ENCODE data around the gene CPOX. TPM values are rescaled to one million over a fixed set of nuclear protein-coding genes. Genes with fewer than 3 reads are reported as not detected.

Gene CPOX
- total RNA-seq, 1 experiment from 2014 or later, result 24.7 TPM

GRCh38 chr3:98551236-98551635, 42.2 kb downstream of the CPOX start:
- no peak overlapping the region for H2BK20ac ChIP-seq (ENCODE audit: low read depth, low read length, poor library complexity, severe bottlenecking)
- H3K9ac ChIP-seq (ENCODE audit: extremely low read depth, insufficient read length, low read length), result no peak overlapping the region
- H3K79me1 ChIP-seq (ENCODE audit: insufficient read depth, low read depth, low read length, poor library complexity, severe bottlenecking), result no peaks in the 10 kb centered on the region
- no peak for TF ChIP-seq CTCF (conservative IDR thresholded peaks at IDR 0.05)
- no peak overlapping the region for H4K5ac ChIP-seq (ENCODE audit: insufficient read length, low read depth, low read length)
- no peak overlapping the region for H3K27ac Mint-ChIP-seq
- H4K91ac ChIP-seq (ENCODE audit: insufficient read length, low read depth, low read length), result no peak overlapping the region
- no peaks in the 10 kb centered on the region for H3K4me1 ChIP-seq (ENCODE audit: insufficient read depth, low read length)
- H2BK12ac ChIP-seq (ENCODE audit: insufficient read length, low read depth, low read length), result no peak overlapping the region
- no peak overlapping the region for H3T11ph ChIP-seq (ENCODE audit: low read length)
- H3K4me2 ChIP-seq (ENCODE audit: insufficient read depth, insufficient read length, low read length), result no peak overlapping the region
- H3K23me2 ChIP-seq (ENCODE audit: insufficient read length, low read depth, low read length, poor library complexity, severe bottlenecking), result no peaks in the 10 kb centered on the region
- H3K14ac ChIP-seq (ENCODE audit: insufficient read depth, low read length), result no peak overlapping the region
- H3K56ac ChIP-seq (ENCODE audit: insufficient read length, low read depth, low read length), result no peak overlapping the region
- H2AFZ ChIP-seq (ENCODE audit: low read length), result no peak overlapping the region
- peaks cover 0 to 5% of the 10 kb centered on the region in 2 experiments; a peak in 1 of 4 replicates for H3K4me1 Mint-ChIP-seq
- no peak overlapping the region for H3K27ac ChIP-seq (ENCODE audit: insufficient read length, low read depth, low read length)
- WGBS (ENCODE audit: extremely low coverage, insufficient read length, low lambda C conversion rate), result no CpG with 5 or more reads among the region's 2 CpGs
- no peak overlapping the region for H3K23ac ChIP-seq (ENCODE audit: insufficient read length, low read depth, low read length)
- H4K20me1 ChIP-seq (ENCODE audit: control insufficient read depth, insufficient read depth, insufficient read length), result no peaks in the 10 kb centered on the region
- H3K36me3 Mint-ChIP-seq (ENCODE audit: insufficient read depth in 1 of 3, low read depth in 3 of 3), result no peaks in the 10 kb centered on the region
- no peaks in the 10 kb centered on the region for H3K9me3 ChIP-seq (ENCODE audit: control insufficient read depth, low read depth, low read length)
- DNase-seq, result no peak
- H3K79me2 ChIP-seq (ENCODE audit: insufficient read depth, low read length), result no peaks in the 10 kb centered on the region
- no peak overlapping the region for H2BK15ac ChIP-seq (ENCODE audit: low read depth, low read length)
- no peak overlapping the region for H3K4ac ChIP-seq (ENCODE audit: low read depth, low read length)
- no peak overlapping the region for H2AK5ac ChIP-seq (ENCODE audit: insufficient read length, low read length)
- H3K4me3 Mint-ChIP-seq, result no peak overlapping the region
- H4K8ac ChIP-seq (replicated peaks; ENCODE audit: insufficient read length, low read depth, low read length), result no peak overlapping the region
- H3K27me3 ChIP-seq (ENCODE audit: insufficient read depth, low read length), result no peaks in the 10 kb centered on the region
- no peak overlapping the region for H2BK120ac ChIP-seq (ENCODE audit: low read depth, low read length, poor library complexity, severe bottlenecking)
- H3K9me3 Mint-ChIP-seq, result no peaks in the 10 kb centered on the region
- no peak overlapping the region for H3K18ac ChIP-seq (ENCODE audit: insufficient read length, low read depth, low read length)
- H3K27me3 Mint-ChIP-seq (ENCODE audit: low read depth), result no peaks in the 10 kb centered on the region
- H2BK5ac ChIP-seq (ENCODE audit: insufficient read length, low read length), result no peak overlapping the region

Measured in H9 (cell line).